NCI-H187 (cell line): Measurements from ENCODE around the gene PLXNA2.

Experiments used
- DNase-seq, 2 experiments: peaks; one replicate each; lab custom pipeline; 2025; lab: John Stamatoyannopoulos, UW

The PLXNA2 gene

DNA sequence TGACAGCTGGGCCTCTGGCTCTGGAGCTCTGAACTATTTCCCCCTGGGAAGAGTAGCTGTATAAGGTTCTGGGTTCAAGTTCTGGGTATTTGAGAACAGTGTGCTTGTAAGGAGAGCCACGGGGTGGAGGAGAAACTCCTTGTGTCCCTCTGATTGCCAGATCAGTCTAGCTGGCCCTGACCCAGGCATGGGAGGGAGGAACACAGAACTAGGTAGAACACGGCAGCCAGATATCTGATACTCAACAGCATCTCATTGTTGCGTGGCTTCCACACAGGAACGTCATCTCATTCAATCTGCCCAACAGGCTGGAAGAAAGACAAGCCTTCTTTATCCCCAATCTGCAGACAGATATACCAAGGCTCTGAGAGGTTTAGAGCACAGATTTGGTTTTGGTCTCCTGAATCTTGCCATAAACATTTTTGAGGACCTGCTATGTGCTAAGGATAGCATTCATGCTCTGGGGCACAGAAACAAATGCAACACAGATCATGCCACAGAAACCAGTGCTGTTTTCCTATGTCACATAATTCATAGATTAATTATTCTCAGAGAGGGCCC is 83.8 kb downstream of the PLXNA2 start:
- DNase-seq: no peak

DNA sequence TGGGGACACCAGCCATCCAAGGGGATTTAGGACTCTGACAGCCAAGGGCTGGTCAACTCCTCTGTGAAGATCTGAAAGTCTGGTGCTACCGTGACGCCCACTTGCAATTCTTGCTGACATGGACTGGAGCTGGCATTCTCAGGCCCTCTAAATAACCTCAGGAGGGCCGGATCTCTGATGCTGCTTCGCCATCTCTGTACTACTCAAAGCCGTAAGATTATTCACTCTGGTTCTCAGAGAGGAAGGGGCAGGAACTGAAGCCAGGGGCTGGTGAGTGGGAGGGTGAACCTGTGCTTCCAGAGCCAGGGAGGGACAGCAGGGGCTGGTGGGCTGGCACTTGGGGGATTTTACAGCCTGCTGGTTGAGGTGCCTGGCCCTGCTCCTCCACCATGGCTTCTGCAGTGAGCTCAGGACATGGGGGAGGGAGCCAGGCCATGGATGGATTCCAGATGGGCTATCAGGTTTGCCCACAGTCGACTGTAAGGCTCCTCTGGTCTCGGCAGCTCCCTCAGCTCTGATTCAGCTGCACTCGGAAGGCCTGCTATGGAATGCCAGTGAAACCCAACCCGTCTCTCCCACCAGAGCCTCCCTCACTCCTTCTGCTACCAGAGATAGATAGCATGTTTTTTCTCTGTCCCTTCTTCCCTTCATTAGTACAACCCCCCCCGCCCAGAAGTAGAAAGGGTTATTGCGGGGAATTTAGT is 84.5 kb downstream of the PLXNA2 start:
- DNase-seq: no peak

DNA sequence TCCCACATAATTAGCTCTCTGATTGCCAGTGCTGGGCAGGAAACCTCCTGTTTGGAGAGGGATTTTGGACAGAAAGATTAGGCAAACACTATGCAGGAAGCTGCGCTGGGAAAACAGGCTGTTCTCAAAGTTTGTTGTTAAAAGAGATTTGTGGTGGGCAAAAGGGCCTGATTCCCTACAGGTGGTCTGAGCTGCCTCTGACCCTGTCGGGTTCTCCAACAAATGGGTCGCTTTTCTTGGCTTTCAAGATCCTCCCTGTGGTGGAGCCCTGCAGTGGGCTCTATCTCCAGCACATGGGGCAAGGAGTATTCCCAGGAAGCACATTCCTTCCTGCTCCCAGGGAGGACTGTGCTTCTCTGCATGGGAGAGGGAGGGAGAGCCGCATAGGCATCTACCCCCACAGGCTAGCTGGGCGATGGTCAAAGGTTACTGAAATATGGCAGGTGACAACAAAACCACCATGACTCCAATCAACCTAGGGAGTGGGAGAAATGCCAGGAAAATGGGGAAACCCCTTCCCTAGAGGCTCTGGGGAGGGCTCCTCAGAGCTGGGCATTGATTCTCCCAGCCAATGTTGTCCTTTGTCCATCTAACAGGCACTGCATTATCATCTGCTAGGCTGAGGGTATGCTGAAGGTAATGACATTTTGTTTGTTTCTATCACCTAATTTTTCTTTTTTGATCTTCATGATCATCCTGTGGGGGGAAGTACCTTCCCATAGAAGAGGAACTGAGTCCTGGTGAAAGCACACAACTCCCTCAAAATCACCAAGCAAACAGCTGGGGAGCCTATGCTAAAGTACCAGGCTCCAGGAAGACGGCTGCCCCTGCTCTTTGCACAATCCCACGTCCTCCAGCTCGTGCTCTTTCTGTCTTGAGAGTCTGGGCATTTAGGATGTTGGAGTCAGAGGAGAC is 85.3 kb downstream of the PLXNA2 start:
- no peak for DNase-seq

DNA sequence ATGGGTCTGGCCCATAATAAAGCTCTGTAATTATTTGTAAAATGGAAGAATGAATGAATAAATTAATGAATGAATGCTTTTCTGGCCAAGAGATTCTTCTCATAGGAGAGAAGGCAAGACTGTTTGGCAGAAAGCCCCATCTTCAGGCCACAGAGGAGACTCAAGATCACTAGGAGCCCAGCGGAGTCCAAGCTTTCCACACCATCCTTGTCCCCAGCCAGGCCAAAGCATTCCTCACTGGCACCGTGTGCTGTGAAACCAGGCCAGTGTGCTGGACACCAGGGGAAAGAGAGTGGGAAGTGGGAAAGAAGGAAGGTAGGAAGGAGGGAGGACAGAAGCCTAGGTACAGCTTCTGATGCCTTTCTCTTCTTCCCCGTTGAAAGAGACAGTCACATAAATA is 86.4 kb downstream of the PLXNA2 start:
- DNase-seq: no peak

DNA sequence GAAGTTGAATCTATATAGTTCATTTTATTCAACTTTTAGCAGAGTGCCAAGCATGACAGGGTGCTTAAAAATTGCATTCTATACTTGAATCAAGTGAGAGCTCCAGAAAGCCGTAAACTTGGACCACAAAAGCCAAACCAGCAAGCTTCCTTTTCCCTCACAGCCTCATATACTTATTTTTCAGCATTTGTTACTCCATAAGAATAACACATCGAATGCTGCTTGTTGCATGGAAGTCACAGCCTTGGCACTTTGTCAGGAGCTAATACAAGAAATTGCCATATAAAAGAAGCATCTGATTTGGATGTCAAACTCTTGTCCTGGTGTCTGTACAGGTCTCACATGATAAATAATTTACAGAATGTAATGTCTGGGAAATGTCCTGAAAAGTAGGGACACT is 87.4 kb downstream of the PLXNA2 start:
- DNase-seq: no peak

DNA sequence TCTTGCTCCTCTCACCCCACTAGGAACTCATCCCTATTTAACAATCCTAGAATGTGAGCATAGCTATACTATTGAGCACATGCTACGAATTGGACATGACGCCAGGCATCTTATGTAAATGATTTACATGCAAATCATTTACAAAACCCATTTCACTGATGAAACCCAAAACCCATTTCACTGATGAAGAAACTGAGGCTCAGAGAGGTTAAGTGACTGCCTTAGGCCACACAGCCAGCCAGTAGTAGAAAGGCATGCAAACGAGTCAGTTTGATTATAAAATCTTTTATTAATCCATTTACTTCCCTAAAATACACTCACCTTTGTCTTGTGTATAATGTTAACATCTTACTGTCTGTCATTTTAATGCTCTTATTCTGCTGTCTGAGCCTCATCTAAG is 87.9 kb downstream of the PLXNA2 start:
- no peak for DNase-seq

DNA sequence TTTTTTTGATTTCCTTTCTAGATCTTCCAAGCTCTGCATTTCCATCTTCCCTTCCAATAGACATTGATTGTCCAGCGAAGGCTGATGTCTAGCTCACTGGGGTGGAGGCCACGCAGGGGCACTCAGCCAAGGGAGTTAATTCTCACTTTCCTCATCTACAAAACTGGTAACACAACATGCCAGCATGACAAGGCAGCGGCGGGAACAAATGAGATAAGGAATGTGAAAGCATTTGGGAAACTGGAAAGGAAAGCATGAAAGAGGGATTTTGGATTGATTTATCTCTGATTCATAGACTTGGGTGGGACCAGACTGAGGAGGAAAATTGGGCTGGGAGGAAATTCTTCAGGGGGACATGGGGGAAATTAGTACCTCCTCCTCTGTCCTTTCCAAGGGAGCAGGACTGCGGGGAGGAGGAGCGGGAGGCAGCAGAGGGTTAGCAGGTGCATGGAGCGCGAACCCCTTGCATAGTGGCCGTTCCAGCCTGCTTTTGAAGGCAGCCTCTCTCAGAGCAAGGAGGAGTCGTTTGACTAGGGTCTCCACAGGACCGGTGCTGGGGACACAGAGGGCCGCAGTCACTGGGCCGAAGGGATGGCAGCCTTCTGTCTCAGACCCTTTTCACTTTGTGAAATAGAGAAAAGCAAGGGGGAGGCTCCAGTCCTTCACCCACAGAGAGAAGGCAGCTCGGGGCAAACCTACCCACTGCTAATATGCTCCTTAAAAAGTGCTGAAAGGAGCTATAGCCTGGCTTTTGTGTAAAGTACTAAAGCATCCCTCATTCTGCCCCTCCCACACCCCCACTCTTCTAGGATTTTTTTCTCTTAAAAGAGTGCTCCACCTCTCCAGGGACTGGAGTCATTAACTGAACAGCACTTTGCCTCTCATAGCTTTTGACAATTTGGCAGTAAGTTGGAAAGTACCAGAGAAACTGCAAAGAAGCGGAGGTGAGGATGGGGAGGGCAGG is 89.2 kb downstream of the PLXNA2 start:
- DNase-seq: peak in 1 of 2 experiments; percentile 24

DNA sequence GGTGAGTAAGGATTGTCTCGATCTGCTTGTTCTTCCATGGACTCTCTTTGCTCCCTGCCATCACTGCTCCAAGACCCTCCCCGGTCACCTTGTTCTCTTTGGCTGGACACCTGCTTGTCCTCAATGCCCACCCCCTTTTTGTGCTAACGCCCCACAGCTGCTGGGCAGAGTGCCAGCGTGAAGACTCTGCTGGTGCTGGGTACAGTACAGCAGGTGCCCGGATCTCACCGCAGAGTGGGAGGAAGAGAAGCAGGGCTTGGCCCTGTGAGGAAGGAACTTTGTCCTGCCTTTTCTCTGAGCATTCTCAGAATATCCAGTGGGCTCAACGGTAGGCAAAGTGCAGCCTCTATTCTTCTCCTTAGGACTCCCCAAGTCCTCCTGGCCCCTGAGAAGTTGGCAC is 90.1 kb downstream of the PLXNA2 start:
- DNase-seq: peak in 1 of 2 experiments; percentile 43

DNA sequence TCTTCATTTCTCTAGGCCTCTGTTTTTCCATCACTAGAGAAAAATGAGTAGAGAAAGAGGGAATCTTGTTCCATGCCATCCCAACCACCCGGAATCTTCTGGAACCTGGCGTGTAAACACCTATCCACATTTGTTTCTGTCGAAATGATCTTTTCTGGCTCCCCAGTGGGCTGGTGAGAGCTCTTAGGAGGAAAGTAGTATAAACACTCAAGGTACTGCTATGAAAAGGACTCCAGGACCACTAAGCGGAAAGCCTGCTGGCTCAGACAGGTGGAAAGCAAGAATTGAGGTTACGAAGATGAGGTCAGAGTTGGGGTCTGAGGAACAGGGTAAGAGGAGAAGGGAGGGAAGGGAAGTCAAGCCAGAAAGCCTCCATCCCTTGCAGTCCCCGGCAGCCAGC is 90.8 kb downstream of the PLXNA2 start:
- DNase-seq: peak; percentile 45 to 56

DNA sequence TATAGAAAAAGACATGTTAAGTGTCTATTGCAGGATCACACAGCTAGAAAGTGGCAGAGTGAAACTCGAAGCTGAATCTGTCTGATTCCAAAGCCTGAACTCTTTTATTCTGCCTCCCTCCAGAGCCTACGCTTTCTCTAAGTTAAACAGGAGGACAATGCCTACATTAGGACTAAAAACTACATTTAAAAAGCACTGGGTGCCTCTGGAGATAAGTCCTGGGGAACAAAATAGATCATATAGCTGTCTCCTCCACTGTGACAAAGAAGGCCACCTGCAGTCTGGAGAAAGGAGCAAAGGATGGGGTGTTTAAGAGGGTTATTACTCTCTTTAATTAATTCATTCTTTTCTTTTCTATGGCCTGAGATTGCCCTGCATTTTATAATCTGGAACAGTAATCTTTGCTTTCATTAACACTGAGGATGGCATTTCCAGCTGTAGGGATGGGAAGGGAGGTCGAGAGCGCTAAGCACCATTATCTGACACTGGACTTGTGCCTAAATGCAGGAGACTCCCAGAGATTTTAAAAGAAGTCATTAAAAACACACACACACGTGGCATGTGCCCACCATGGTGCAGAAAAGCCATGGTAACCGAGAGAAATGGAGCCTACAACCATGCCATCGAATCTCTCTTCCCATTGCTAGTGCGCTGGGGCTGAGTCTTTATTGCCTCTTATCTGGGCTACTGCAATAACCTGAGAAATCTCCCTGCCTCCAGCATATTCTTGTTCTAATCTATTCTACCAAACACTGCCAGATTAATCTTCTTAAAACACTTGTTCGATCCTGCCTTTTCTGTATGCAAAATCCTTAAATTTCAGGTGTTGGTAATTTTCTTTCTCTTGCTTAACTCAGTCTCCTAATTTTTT is 92.2 kb downstream of the PLXNA2 start:
- no peak for DNase-seq

DNA sequence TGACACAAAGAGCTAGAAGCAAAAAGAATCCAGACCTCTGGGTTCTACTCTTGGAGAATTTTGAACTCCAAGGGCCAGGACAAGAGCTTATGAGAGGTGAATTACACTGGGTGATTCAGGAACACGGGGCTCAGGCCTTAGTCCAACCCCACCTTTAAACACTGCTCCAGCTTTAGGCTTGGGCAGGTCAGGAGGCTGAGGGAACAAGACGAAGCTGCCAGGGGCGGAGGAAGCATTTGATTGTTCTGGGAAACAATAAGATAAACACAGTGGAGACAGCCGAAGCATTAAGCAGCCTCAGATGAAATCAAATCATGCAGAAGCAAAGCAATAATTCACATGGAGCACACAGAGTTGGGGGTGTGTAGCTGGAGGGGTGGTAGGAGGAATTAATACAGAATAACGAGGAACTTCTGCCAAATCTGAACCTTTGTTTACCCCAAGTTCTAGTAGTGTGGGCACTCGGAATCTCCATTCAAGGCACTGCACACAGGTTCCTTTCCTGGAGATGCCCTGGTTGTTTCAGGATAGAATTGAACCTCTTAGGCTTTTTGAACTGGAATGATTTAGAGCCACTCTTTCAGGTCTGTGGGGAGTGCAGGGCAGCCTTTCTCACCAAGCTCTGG is 93.2 kb downstream of the PLXNA2 start:
- DNase-seq: no peak

DNA sequence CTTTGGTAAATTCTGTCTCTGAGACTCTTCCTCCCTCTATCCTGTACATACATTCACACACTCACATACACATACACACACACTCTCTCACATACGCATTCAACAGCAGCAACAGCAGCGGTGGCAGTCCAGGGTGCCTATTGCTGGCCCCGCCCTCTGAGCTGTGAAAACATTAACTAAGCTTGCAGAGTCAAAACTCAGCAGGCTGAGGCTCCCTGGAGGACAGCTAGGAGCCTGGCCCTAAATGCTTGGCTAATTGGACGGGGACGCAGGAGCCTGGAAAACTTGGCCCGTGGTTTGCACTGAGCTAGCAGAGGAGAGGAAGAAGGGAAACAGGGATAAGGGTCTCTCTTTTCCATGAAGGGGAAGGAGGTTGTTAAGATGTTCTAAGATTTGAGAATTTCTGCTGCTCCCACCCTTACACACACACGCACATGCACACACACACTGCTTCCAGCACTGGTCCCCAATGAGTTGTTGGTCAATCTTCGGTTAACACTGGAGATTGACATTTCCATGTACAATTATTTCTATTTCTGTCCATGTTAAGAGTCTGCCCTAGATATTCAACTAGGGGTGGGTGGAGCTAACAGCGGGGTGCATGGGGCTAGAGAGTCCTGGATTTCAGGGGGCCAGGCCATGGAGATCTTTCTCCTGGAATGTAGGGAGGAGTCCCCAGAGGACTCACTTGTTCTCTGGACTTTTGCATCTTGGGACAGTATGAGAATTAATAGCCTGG is 94.2 kb downstream of the PLXNA2 start:
- DNase-seq: no peak

DNA sequence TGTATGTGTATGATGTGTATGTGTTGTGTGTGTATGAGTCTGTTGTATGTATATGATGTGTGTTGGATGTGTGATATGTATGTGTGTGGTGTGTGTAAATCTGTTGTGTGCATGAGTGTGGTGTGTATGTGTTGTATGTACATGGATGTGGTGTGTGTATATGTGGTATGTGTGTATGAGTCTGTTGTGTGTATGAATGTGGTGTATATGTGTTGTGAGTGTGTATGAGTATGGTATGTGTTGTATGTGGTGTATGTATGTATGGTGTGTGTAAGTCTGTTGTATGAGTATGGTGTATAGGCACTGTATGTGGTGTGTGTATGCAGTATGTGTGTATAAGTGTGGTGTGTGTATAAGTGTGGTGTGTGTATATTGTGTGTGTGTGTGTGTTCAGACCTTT is 95.0 kb downstream of the PLXNA2 start:
- no peak for DNase-seq

DNA sequence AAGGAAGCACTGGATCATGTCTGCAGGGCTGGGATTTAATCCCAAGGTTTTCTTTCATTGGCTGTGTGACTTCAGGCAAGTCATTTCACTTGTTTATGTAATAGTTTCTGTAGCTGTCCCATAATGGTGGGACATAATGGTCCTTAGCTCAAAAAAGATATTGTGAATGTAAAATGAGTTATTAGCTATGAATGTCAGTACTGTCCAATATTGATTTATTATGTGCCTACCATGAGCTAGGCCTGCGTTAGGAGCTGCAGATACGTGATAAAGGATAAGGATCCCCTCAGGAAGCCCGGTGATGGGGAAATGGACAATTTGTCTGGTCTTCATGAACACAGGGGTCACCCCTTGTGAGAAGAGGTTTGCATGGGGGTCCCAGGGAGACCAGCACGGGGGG is 95.8 kb downstream of the PLXNA2 start:
- no peak for DNase-seq

DNA sequence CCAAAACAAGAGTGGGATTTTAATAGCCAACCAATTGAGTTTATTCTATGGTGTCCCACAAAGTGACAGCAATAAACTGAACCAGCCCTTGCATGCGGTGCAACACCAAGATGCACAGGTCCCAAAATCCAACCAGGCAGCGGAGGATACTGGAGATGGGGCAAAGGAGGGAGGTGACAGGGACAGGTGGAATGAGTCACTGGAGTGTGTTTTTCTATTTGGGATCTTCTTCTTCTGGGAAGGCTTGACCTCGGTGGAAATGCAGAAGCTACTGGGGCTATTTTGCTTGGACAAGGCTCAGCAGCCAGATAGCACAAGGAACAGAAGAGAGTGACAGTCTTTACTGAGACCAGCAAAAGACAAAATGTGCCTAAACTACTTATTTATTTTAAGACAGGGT is 97.5 kb downstream of the PLXNA2 start:
- no peak for DNase-seq

DNA sequence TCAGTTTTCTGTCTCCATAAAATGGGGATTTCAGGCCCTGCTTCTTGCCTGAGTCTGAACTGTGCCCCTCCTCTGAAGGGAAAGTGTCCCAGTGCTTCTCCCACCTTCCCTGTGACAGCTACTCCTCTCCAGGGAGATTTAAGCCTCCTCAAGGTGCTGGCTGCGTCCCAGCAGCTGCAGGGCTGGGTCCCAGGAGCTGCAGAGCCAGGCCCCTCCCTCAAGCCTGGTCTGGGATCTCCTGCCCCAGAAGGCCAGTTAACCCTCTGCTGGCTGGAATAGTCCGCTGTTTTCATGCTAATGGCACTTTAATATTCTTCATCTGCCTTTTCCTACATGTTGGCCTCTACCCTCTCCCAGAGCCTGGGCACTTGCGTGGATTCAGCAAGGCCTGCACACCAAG is 99.0 kb downstream of the PLXNA2 start:
- DNase-seq: no peak

DNA sequence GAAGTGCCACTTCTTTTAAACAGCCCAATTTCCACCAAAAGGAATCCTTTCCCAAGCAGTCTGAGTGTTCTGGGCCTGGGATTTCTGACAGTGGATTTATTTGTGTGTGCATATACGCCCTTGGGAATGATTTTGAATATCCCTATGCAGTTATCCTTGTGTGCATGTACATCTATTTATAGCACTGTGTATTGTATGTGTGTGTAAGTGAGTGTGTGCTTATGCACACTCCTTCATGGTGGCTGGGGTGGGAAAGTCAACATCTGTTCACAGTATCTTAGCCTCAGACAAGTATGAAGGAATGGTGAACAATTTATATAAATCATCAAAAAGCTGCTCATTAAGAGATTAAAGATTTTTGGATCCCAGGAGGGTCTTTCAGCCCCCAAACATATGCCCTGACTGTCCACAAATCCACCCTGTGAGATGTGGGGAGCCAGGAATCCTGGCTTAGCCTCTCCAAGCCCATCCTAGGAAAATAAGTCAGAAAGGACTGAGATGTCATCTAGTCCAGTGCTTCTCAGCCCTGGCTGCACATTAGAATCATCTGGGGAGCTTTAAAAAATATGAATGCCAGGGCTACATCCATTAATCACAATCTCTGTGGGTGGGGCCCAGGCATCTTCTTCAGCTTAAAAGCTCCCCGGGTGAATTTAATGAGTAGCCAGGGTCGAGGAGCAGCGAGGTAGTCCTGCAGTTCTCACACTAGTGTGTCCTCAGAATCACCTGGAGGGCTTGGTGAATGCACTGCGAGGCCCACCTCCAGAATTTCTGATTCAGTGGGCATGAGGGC is 101.4 kb downstream of the PLXNA2 start:
- DNase-seq: peak; percentile 22 to 23

DNA sequence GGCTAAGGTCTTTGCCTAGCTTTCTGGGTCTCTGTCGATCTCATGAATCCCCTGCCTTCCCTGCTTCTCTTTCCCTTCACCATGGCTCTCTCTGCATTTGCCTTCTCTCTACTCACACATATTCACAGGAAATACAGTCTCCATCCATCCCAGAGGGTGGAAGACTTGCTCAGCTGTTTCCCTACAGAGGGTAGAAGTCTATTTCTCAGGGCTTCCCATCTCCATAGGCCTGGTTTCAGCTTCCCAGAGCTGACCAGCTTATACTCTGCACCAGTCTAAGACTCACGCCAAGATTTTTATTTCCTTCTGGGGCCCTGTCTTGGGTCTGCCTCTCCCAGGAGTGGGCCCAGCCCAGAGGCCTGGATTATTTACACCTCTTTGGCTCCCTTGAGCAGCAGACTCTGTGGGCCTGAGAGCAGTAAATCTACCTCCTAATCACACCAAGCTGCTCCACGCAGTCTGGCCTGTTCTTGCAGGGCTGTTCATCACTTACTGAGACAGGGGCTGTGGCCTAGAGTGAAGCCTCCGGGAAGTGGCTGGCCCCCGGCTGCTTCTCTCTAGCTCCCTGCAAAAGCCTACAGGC is 102.5 kb downstream of the PLXNA2 start:
- no peak for DNase-seq
